Esophagus muscularis mucosa (tissue), 4 donors: ENCODE data around the gene VN1R2.
"Not testable (repeated sequence)": the region's sequence is repeated elsewhere in the genome, so short reads cannot be mapped to it uniquely, and the experiment has no call there.

ENCODE experiments used
- EP300 ChIP-seq: sonication (generic); formaldehyde crosslinking; IDR thresholded peaks from one replicate; pipeline ENCODE4 v1.6.1; 2017; ENCODE audit warnings: antibody characterized with exemption
- POLR2A ChIP-seq: fragments of 450-650 bp; IDR thresholded peaks from one replicate; pipeline ENCODE4 v1.6.1; 2017; ENCODE audit warnings: antibody characterized with exemption, moderate library complexity, mild to moderate bottlenecking, low read depth
- POLR2AphosphoS5 ChIP-seq, 2 donors: sonication (generic); formaldehyde crosslinking; IDR thresholded peaks; one replicate each; pipeline ENCODE4 v1.6.1; 2017; ENCODE audit warnings: antibody characterized with exemption in 2 of 2
- TF ChIP-seq, protein P1 (sequence below), 3 experiments: fragments of 200-600 bp in 2 of 3; fragments of 450-650 bp in 1 of 3; sonication (generic) in 2 of 3; IDR thresholded peaks; one replicate each; pipeline ENCODE4 v1.5.1; 2017 to 2019; ENCODE audit warnings: antibody characterized with exemption in 3 of 3, mild to moderate bottlenecking in 2 of 3, moderate library complexity in 1 of 3

- TF ChIP-seq, protein P1, sequence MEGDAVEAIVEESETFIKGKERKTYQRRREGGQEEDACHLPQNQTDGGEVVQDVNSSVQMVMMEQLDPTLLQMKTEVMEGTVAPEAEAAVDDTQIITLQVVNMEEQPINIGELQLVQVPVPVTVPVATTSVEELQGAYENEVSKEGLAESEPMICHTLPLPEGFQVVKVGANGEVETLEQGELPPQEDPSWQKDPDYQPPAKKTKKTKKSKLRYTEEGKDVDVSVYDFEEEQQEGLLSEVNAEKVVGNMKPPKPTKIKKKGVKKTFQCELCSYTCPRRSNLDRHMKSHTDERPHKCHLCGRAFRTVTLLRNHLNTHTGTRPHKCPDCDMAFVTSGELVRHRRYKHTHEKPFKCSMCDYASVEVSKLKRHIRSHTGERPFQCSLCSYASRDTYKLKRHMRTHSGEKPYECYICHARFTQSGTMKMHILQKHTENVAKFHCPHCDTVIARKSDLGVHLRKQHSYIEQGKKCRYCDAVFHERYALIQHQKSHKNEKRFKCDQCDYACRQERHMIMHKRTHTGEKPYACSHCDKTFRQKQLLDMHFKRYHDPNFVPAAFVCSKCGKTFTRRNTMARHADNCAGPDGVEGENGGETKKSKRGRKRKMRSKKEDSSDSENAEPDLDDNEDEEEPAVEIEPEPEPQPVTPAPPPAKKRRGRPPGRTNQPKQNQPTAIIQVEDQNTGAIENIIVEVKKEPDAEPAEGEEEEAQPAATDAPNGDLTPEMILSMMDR (IDR thresholded peaks at IDR 0.05), result not testable (repeated sequence)
- TF ChIP-seq POLR2A; EP300; POLR2AphosphoS5 (IDR thresholded peaks at IDR 0.05): not testable (repeated sequence)
Observed at GRCh38 chr19:53269861-53270260, 11.8 kb downstream of the VN1R2 start.
